ENCODE measurements around the gene TUBB6.

Gene TUBB6

GRCh38 chr18:12283666-12284065 is 24.4 kb upstream of the TUBB6 start:
- H3K27ac Mint-ChIP-seq: no peak overlapping the region
- no peaks in the 10 kb centered on the region for H3K9me3 Mint-ChIP-seq
- peaks cover 74% of the 10 kb centered on the region for H3K27me3 Mint-ChIP-seq
- no peak overlapping the region for H3K4me3 Mint-ChIP-seq
- no peaks in the 10 kb centered on the region for H3K36me3 Mint-ChIP-seq
- ATAC-seq: no peak
- peaks cover 4% of the 10 kb centered on the region for H3K4me1 Mint-ChIP-seq

GRCh38 chr18:12287131-12287681 is 20.8 kb upstream of the TUBB6 start:
- H3K36me3 Mint-ChIP-seq: no peaks in the 10 kb centered on the region
- no peaks in the 10 kb centered on the region for H3K9me3 Mint-ChIP-seq
- no peak overlapping the region for H3K4me3 Mint-ChIP-seq
- ATAC-seq: no peak
- peaks cover 74% of the 10 kb centered on the region for H3K27me3 Mint-ChIP-seq
- peaks cover 4% of the 10 kb centered on the region for H3K4me1 Mint-ChIP-seq
- H3K27ac Mint-ChIP-seq: no peak overlapping the region

GRCh38 chr18:12287684-12288402 is 20.2 kb upstream of the TUBB6 start:
- no peaks in the 10 kb centered on the region for H3K9me3 Mint-ChIP-seq
- H3K27ac Mint-ChIP-seq: no peak overlapping the region
- H3K36me3 Mint-ChIP-seq: no peaks in the 10 kb centered on the region
- no peak for ATAC-seq
- H3K4me3 Mint-ChIP-seq: peak overlapping the region; percentile 15
- peaks cover 77% of the 10 kb centered on the region for H3K27me3 Mint-ChIP-seq
- peaks cover 4% of the 10 kb centered on the region for H3K4me1 Mint-ChIP-seq

- Mint-ChIP-seq H3K4me3 (no peak overlapping the region), H3K27ac (no peak overlapping the region), H3K27me3 (peaks cover 77% of the 10 kb centered on the region), H3K9me3 (no peaks in the 10 kb centered on the region), H3K4me1 (peaks cover 4% of the 10 kb centered on the region), H3K36me3 (no peaks in the 10 kb centered on the region)
- ATAC-seq: no peak
These were observed 19.7 kb upstream of the TUBB6 start for GRCh38 chr18:12288403-12288755.

GRCh38 chr18:12290086-12290485 is 18.0 kb upstream of the TUBB6 start:
- no peaks in the 10 kb centered on the region for H3K36me3 Mint-ChIP-seq
- no peaks in the 10 kb centered on the region for H3K9me3 Mint-ChIP-seq
- H3K27ac Mint-ChIP-seq: no peak overlapping the region
- no peak overlapping the region for H3K4me3 Mint-ChIP-seq
- H3K27me3 Mint-ChIP-seq: peaks cover 84% of the 10 kb centered on the region
- no peak for ATAC-seq
- H3K4me1 Mint-ChIP-seq: peaks cover 4% of the 10 kb centered on the region

- peaks cover 4% of the 10 kb centered on the region for H3K4me1 Mint-ChIP-seq
- H3K9me3 Mint-ChIP-seq: no peaks in the 10 kb centered on the region
- no peak overlapping the region for H3K4me3 Mint-ChIP-seq
- no peak overlapping the region for H3K27ac Mint-ChIP-seq
- no peak for ATAC-seq
- peaks cover 77% of the 10 kb centered on the region for H3K27me3 Mint-ChIP-seq
- H3K36me3 Mint-ChIP-seq: no peaks in the 10 kb centered on the region
These were observed 16.9 kb upstream of the TUBB6 start for GRCh38 chr18:12291161-12291560.

GRCh38 chr18:12291690-12292089 is 16.4 kb upstream of the TUBB6 start:
- Mint-ChIP-seq H3K4me1 (peaks cover 4% of the 10 kb centered on the region), H3K27me3 (peaks cover 71% of the 10 kb centered on the region), H3K4me3 (no peak overlapping the region), H3K27ac (no peak overlapping the region), H3K36me3 (no peaks in the 10 kb centered on the region), H3K9me3 (no peaks in the 10 kb centered on the region)
- no peak for ATAC-seq

- Mint-ChIP-seq H3K27me3 (peaks cover 50% of the 10 kb centered on the region), H3K27ac (no peak overlapping the region), H3K9me3 (no peaks in the 10 kb centered on the region), H3K4me1 (no peaks in the 10 kb centered on the region), H3K4me3 (no peak overlapping the region), H3K36me3 (no peaks in the 10 kb centered on the region)
- no peak for ATAC-seq
These were observed 14.2 kb upstream of the TUBB6 start for GRCh38 chr18:12293831-12294230.

GRCh38 chr18:12295389-12296086 is 12.5 kb upstream of the TUBB6 start:
- Mint-ChIP-seq H3K27me3 (peaks cover 36% of the 10 kb centered on the region), H3K4me3 (no peak overlapping the region), H3K36me3 (no peaks in the 10 kb centered on the region), H3K9me3 (no peaks in the 10 kb centered on the region), H3K27ac (no peak overlapping the region), H3K4me1 (no peaks in the 10 kb centered on the region)
- no peak for ATAC-seq

- no peaks in the 10 kb centered on the region for H3K36me3 Mint-ChIP-seq
- H3K27me3 Mint-ChIP-seq: peaks cover 35% of the 10 kb centered on the region
- ATAC-seq: no peak
- H3K4me1 Mint-ChIP-seq: no peaks in the 10 kb centered on the region
- H3K27ac Mint-ChIP-seq: no peak overlapping the region
- no peaks in the 10 kb centered on the region for H3K9me3 Mint-ChIP-seq
- H3K4me3 Mint-ChIP-seq: no peak overlapping the region
These were observed 12.0 kb upstream of the TUBB6 start for GRCh38 chr18:12296087-12296403.

- Mint-ChIP-seq H3K36me3 (no peaks in the 10 kb centered on the region), H3K4me1 (no peaks in the 10 kb centered on the region), H3K4me3 (no peak overlapping the region), H3K9me3 (no peaks in the 10 kb centered on the region), H3K27ac (no peak overlapping the region), H3K27me3 (peaks cover 31% of the 10 kb centered on the region)
- ATAC-seq: no peak
These were observed 11.6 kb upstream of the TUBB6 start for GRCh38 chr18:12296457-12296856.

GRCh38 chr18:12299862-12300261 is 8.2 kb upstream of the TUBB6 start:
- Mint-ChIP-seq H3K4me1 (no peaks in the 10 kb centered on the region), H3K27me3 (peaks cover 9% of the 10 kb centered on the region), H3K36me3 (no peaks in the 10 kb centered on the region), H3K27ac (no peak overlapping the region), H3K9me3 (no peaks in the 10 kb centered on the region), H3K4me3 (no peak overlapping the region)
- no peak for ATAC-seq

- H3K27ac Mint-ChIP-seq: no peak overlapping the region
- H3K4me3 Mint-ChIP-seq: no peak overlapping the region
- peaks cover 8% of the 10 kb centered on the region for H3K4me1 Mint-ChIP-seq
- peak; percentile 18 for ATAC-seq
- H3K9me3 Mint-ChIP-seq: no peaks in the 10 kb centered on the region
- peaks cover 25% of the 10 kb centered on the region for H3K27me3 Mint-ChIP-seq
- H3K36me3 Mint-ChIP-seq: no peaks in the 10 kb centered on the region
These were observed 6.6 kb upstream of the TUBB6 start for GRCh38 chr18:12301263-12302005.

- Mint-ChIP-seq H3K36me3 (no peaks in the 10 kb centered on the region), H3K27ac (no peak overlapping the region), H3K9me3 (no peaks in the 10 kb centered on the region), H3K4me1 (peaks cover 19% of the 10 kb centered on the region), H3K4me3 (no peak overlapping the region), H3K27me3 (peaks cover 36% of the 10 kb centered on the region)
- peak; percentile 6 for ATAC-seq
These were observed 5.5 kb upstream of the TUBB6 start for GRCh38 chr18:12302391-12303147.
